SKM-1 (cell line): ENCODE results near the gene RSU1.
"Not testable (repeated sequence)": the region's sequence is repeated elsewhere in the genome, so short reads cannot be mapped to it uniquely, and the experiment has no call there.

ENCODE experiments used
- DNase-seq: peaks from one replicate; lab custom pipeline; 2025; ENCODE audit not compliant: unreplicated experiment; lab: John Stamatoyannopoulos, UW

Gene RSU1

GRCh38 chr10:16788125-16788524 is 29.1 kb downstream of the RSU1 start:
- DNase-seq, result no peak

- no peak for DNase-seq
These were observed 29.8 kb downstream of the RSU1 start for GRCh38 chr10:16787361-16787791.

GRCh38 chr10:16780338-16780880 is 36.8 kb downstream of the RSU1 start:
- DNase-seq, result no peak

- DNase-seq, result no peak
These were observed 37.8 kb downstream of the RSU1 start for GRCh38 chr10:16779384-16779915.

GRCh38 chr10:16777473-16778370 is 39.5 kb downstream of the RSU1 start:
- peak; percentile 10 for DNase-seq

- no peak for DNase-seq
These were observed 40.3 kb downstream of the RSU1 start for GRCh38 chr10:16776896-16777295.

- DNase-seq, result no peak
These were observed 43.9 kb downstream of the RSU1 start for GRCh38 chr10:16773334-16773733.

GRCh38 chr10:16770670-16771069 is 46.6 kb downstream of the RSU1 start:
- DNase-seq, result no peak

GRCh38 chr10:16770141-16770540 is 47.1 kb downstream of the RSU1 start:
- no peak for DNase-seq

- no peak for DNase-seq
These were observed 47.9 kb downstream of the RSU1 start for GRCh38 chr10:16769331-16769730.

GRCh38 chr10:16768702-16769101 is 48.5 kb downstream of the RSU1 start:
- DNase-seq, result no peak

GRCh38 chr10:16765509-16766375 is 51.5 kb downstream of the RSU1 start:
- no peak for DNase-seq

GRCh38 chr10:16761300-16761699 is 55.9 kb downstream of the RSU1 start:
- DNase-seq, result no peak

- no peak for DNase-seq
These were observed 60.5 kb downstream of the RSU1 start for GRCh38 chr10:16756561-16757221.

GRCh38 chr10:16754765-16755164 is 62.5 kb downstream of the RSU1 start:
- no peak for DNase-seq

- DNase-seq, result not testable (repeated sequence)
These were observed 64.4 kb downstream of the RSU1 start for GRCh38 chr10:16752849-16753248.

- no peak for DNase-seq
These were observed 65.1 kb downstream of the RSU1 start for GRCh38 chr10:16752099-16752498.

GRCh38 chr10:16751244-16751643 is 66.0 kb downstream of the RSU1 start:
- no peak for DNase-seq

GRCh38 chr10:16750461-16750860 is 66.8 kb downstream of the RSU1 start:
- no peak for DNase-seq

- DNase-seq, result no peak
These were observed 68.5 kb downstream of the RSU1 start for GRCh38 chr10:16748749-16749148.

- DNase-seq, result no peak
These were observed 70.4 kb downstream of the RSU1 start for GRCh38 chr10:16746856-16747255.
